ENCODE results near the gene EPB41L2.

DNA sequence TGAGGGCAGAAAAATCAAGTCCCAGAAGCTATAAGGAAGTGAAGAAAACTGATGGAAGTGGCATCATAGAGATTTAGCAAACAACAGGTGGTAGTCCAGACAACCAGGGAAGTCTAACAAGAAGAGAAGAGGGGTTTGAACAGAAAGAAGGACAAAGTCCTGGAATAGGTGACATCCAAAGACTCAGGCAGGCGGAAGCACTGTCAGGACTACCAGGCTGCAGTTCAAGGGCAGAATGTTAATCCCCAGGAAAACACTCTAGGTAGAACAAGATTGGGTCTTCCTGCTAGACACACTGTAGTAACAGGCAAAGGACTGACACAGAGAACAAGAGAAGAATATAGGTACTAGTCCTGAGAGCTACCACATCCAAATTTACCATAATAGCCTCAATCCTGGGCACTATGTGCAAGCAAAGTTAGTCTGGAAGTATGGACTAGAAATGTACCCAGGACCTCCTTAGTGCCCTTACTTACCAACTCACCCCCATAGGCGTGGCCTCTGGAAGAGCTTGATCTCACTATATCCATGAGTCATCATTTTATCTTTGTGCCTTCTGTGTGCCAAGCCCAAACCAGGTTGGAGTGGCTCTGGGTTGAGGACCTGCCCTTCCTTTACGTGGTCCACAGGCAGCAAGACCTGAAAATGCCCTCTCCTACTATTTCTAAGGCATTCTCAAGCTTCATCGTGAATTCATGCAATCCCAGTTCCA, 2.2 kb upstream of the EPB41L2 start:
- no peak for TF ChIP-seq CTCF (IDR thresholded peaks at IDR 0.05; ENCODE audit: poor library complexity)
- no peak for TF ChIP-seq EZH2 (IDR thresholded peaks at IDR 0.05; ENCODE audit: borderline replicate concordance)
- no peak for TF ChIP-seq EZH2phosphoT487 (IDR thresholded peaks at IDR 0.05; ENCODE audit: low read depth, severe bottlenecking, unreplicated experiment)
